Keratinocyte (primary cell): Measurements from ENCODE around the gene RAB37. TPM values are rescaled to one million over a fixed set of nuclear protein-coding genes. Genes with fewer than 3 reads are reported as not detected.

Experiments used
- DNase-seq: peaks from one replicate; pipeline ENCODE4 v3.0.0-alpha.2; 2011; ENCODE audit warnings: low read depth, missing footprints, low spot score
- FAIRE-seq: peaks from 2 replicates; lab custom pipeline; 2011; peaks lifted over from hg19 to GRCh38; lab: Jason Lieb, UNC
- H2AFZ ChIP-seq: 2 replicates; pipeline ENCODE4 v1.6.0; 2012; ENCODE audit warnings: low read length, control low read depth, inconsistent platforms; ENCODE audit not compliant: control insufficient read depth
- H3K27ac ChIP-seq: 2 replicates; pipeline ENCODE4 v1.5.1; 2011; ENCODE audit warnings: low read length; ENCODE audit not compliant: control insufficient read depth, insufficient read depth
- H3K27me3 ChIP-seq: 3 replicates; pipeline ENCODE4 v1.6.0; 2011; ENCODE audit warnings: low read length; ENCODE audit not compliant: control insufficient read depth, insufficient read depth; ENCODE audit errors: extremely low read depth
- H3K36me3 ChIP-seq, 2 experiments: 2 replicates in 1 of 2; 3 replicates in 1 of 2; pipeline ENCODE4 v1.5.1; 2011; ENCODE audit warnings: low read length in 2 of 2, mild to moderate bottlenecking in 1 of 2; ENCODE audit not compliant: control insufficient read depth in 2 of 2, insufficient read depth in 2 of 2; ENCODE audit errors: extremely low read depth in 1 of 2
- H3K4me1 ChIP-seq: 3 replicates; pipeline ENCODE4 v1.5.1; 2011; ENCODE audit warnings: low read length; ENCODE audit not compliant: control insufficient read depth, insufficient read depth; ENCODE audit errors: extremely low read depth
- H3K4me2 ChIP-seq: 3 replicates; pipeline ENCODE4 v1.6.0; 2011; ENCODE audit warnings: low read depth, low read length; ENCODE audit not compliant: control insufficient read depth, insufficient read depth; ENCODE audit errors: extremely low read depth
- H3K4me3 ChIP-seq, 3 experiments: fragments of 200-600 bp in 1 of 3; sonication (generic) in 1 of 3; 2 replicates in 2 of 3; 3 replicates in 1 of 3; pipeline ENCODE4 v1.5.1; 2011 to 2016; ENCODE audit warnings: low read length in 3 of 3, mild to moderate bottlenecking in 3 of 3, control low read depth in 2 of 3, inconsistent platforms in 1 of 3, low read depth in 1 of 3, mixed read lengths in 1 of 3, mixed run types in 1 of 3, moderate library complexity in 1 of 3; ENCODE audit not compliant: control insufficient read depth in 2 of 3, insufficient read depth in 2 of 3; ENCODE audit errors: extremely low read depth in 1 of 3
- H3K79me2 ChIP-seq: 2 replicates; pipeline ENCODE4 v1.6.0; 2012; ENCODE audit warnings: low read length; ENCODE audit not compliant: control insufficient read depth, insufficient read depth
- H3K9ac ChIP-seq: 3 replicates; pipeline ENCODE4 v1.6.0; 2011; ENCODE audit warnings: low read length; ENCODE audit not compliant: control insufficient read depth, insufficient read depth; ENCODE audit errors: extremely low read depth
- H3K9me1 ChIP-seq: 3 replicates; pipeline ENCODE4 v1.6.0; 2011; ENCODE audit warnings: low read length; ENCODE audit not compliant: control insufficient read depth, insufficient read depth; ENCODE audit errors: extremely low read depth
- H3K9me3 ChIP-seq: 2 replicates; pipeline ENCODE4 v1.5.1; 2012; ENCODE audit warnings: low read depth, low read length; ENCODE audit not compliant: control insufficient read depth
- H4K20me1 ChIP-seq: 3 replicates; pipeline ENCODE4 v1.6.0; 2011; ENCODE audit warnings: low read length; ENCODE audit not compliant: control insufficient read depth, insufficient read depth; ENCODE audit errors: extremely low read depth
- CTCF ChIP-seq, 3 experiments: IDR thresholded peaks in 1 of 3; conservative IDR thresholded peaks in 1 of 3; optimal IDR thresholded peaks in 1 of 3; 2 replicates in 2 of 3; 3 replicates in 1 of 3; pipeline versions ENCODE3 to v1.5.1; 2011; ENCODE audit warnings: low read length in 3 of 3, mild to moderate bottlenecking in 3 of 3, moderate library complexity in 2 of 3, control low read depth in 1 of 3, inconsistent platforms in 1 of 3; ENCODE audit not compliant: insufficient read depth in 2 of 3; ENCODE audit errors: extremely low read depth in 1 of 3
- EZH2 ChIP-seq: IDR thresholded peaks from one replicate; pipeline ENCODE4 v1.6.1; 2012; ENCODE audit warnings: inconsistent platforms, mild to moderate bottlenecking, low read length, moderate library complexity
- dilution Hi-C: fragments of 300-500 bp; cut with MboI; formaldehyde crosslinking; loops from one replicate; pipeline ENCODE4 v1.7.0; 2020; ENCODE audit warnings: low sequenced_read_pairs; ENCODE audit not compliant: extremely low pct_ligation_motif_present
- polyA plus RNA-seq, 5 experiments: library from polyadenylated mRNA; depleted of rRNA in 3 of 5; stranded (reverse) in 3 of 5; stranded (forward) in 1 of 5; unstranded in 1 of 5; fragments of >200 nt; gene quantifications; 1 replicate in 1 of 5; 2 replicates in 3 of 5; 3 replicates in 1 of 5; pipeline versions ENCODE4 v1.2.1 to v1.2.3, GENCODE V29; 2011 to 2012; ENCODE audit warnings: missing spikeins in 2 of 5, low read depth in 1 of 5, low replicate concordance in 1 of 5

Gene RAB37
- polyA plus RNA-seq, 1 donor (not counting 4 experiments of a cell fraction or from before 2014, with no cell fraction given): 0.03 TPM

GRCh38 chr17:74770498-74771318, 33.7 kb downstream of the RAB37 start:
- H3K27ac ChIP-seq: no peak overlapping the region
- dilution Hi-C loops: no loop called here
- no peaks in the 10 kb centered on the region for H3K27me3 ChIP-seq
- TF ChIP-seq EZH2: no peak
- TF ChIP-seq CTCF (optimal IDR thresholded peaks at IDR 0.05 in 1 of 3, IDR thresholded peaks at IDR 0.05 in 1 of 3, conservative IDR thresholded peaks at IDR 0.05 in 1 of 3; ENCODE audit: extremely low read depth in 1 of 3, insufficient read depth in 2 of 3, low read length in 3 of 3): peak; percentile 91 to 99 (median 93)
- H3K9me1 ChIP-seq: no peaks in the 10 kb centered on the region
- peaks cover 28 to 44% of the 10 kb centered on the region in 2 experiments for H3K36me3 ChIP-seq
- FAIRE-seq: peak; percentile 82
- H3K9ac ChIP-seq: no peak overlapping the region
- H3K4me2 ChIP-seq: no peak overlapping the region
- H3K4me3 ChIP-seq: no peak overlapping the region
- H3K4me1 ChIP-seq: peaks cover 2% of the 10 kb centered on the region
- H2AFZ ChIP-seq: no peak overlapping the region
- peaks cover 16% of the 10 kb centered on the region for H3K79me2 ChIP-seq
- H3K9me3 ChIP-seq: no peaks in the 10 kb centered on the region
- no peak for DNase-seq
- H4K20me1 ChIP-seq: no peaks in the 10 kb centered on the region

- no peak overlapping the region for H3K4me2 ChIP-seq
- no peak overlapping the region for H2AFZ ChIP-seq
- dilution Hi-C loops: no loop called here
- no peak overlapping the region for H3K27ac ChIP-seq
- no peak for FAIRE-seq
- no peak overlapping the region for H3K4me3 ChIP-seq
- H3K27me3 ChIP-seq: no peaks in the 10 kb centered on the region
- H3K9me1 ChIP-seq: no peaks in the 10 kb centered on the region
- no peak overlapping the region for H3K9ac ChIP-seq
- H3K4me1 ChIP-seq: peaks cover 2% of the 10 kb centered on the region
- no peak for TF ChIP-seq CTCF (optimal IDR thresholded peaks at IDR 0.05 in 1 of 3, IDR thresholded peaks at IDR 0.05 in 1 of 3, conservative IDR thresholded peaks at IDR 0.05 in 1 of 3; ENCODE audit: extremely low read depth in 1 of 3, insufficient read depth in 2 of 3, low read length in 3 of 3)
- no peak for TF ChIP-seq EZH2
- no peak for DNase-seq
- H3K79me2 ChIP-seq: peaks cover 21% of the 10 kb centered on the region
- no peaks in the 10 kb centered on the region for H3K9me3 ChIP-seq
- no peaks in the 10 kb centered on the region for H4K20me1 ChIP-seq
- peaks cover 28 to 44% of the 10 kb centered on the region in 2 experiments for H3K36me3 ChIP-seq
Observed at GRCh38 chr17:74771319-74771914, 34.4 kb downstream of the RAB37 start.
